GM18507 (cell line): ENCODE data around the gene CABLES1.
"Not testable (repeated sequence)": the region's sequence is repeated elsewhere in the genome, so short reads cannot be mapped to it uniquely, and the experiment has no call there.

ENCODE experiments used
- DNase-seq: peaks from one replicate; pipeline ENCODE4 v3.0.0; 2011; ENCODE audit warnings: low read depth; ENCODE audit not compliant: insufficient read length; ENCODE audit errors: extremely low spot score
- FAIRE-seq: peaks from 2 replicates; lab custom pipeline; 2011; peaks lifted over from hg19 to GRCh38; lab: Jason Lieb, UNC

CABLES1 gene

GRCh38 chr18:23137788-23138216 is 2.5 kb downstream of the CABLES1 start:
- no peak for DNase-seq

GRCh38 chr18:23138471-23138870 is 3.2 kb downstream of the CABLES1 start:
- DNase-seq = no peak

More at GRCh38 chr18:23137788-23138216, 2.5 kb downstream of the CABLES1 start:
- no peak for FAIRE-seq

GRCh38 chr18:23141104-23141999 is 6.1 kb downstream of the CABLES1 start:
- FAIRE-seq = no peak
- DNase-seq = no peak

More at GRCh38 chr18:23138471-23138870, 3.2 kb downstream of the CABLES1 start:
- no peak for FAIRE-seq

- DNase-seq (no peak), FAIRE-seq (no peak)
Observed at GRCh38 chr18:23142251-23142929, 7.1 kb downstream of the CABLES1 start.

- DNase-seq = no peak
- peak; percentile 42 for FAIRE-seq
Observed at GRCh38 chr18:23143016-23143814, 7.9 kb downstream of the CABLES1 start.

- DNase-seq (no peak), FAIRE-seq (no peak)
Observed at GRCh38 chr18:23143815-23144261, 8.6 kb downstream of the CABLES1 start.

GRCh38 chr18:23144640-23145039 is 9.4 kb downstream of the CABLES1 start:
- DNase-seq = no peak
- no peak for FAIRE-seq

GRCh38 chr18:23145621-23146020 is 10.3 kb downstream of the CABLES1 start:
- FAIRE-seq (no peak), DNase-seq (no peak)

- DNase-seq = no peak
- no peak for FAIRE-seq
Observed at GRCh38 chr18:23146861-23147469, 11.7 kb downstream of the CABLES1 start.

- FAIRE-seq = no peak
- DNase-seq = no peak
Observed at GRCh38 chr18:23148382-23148781, 13.1 kb downstream of the CABLES1 start.

GRCh38 chr18:23149570-23149969 is 14.3 kb downstream of the CABLES1 start:
- no peak for FAIRE-seq

GRCh38 chr18:23151414-23152099 is 16.3 kb downstream of the CABLES1 start:
- no peak for FAIRE-seq
- no peak for DNase-seq

More at GRCh38 chr18:23149570-23149969, 14.3 kb downstream of the CABLES1 start:
- no peak for DNase-seq

- FAIRE-seq = no peak
Observed at GRCh38 chr18:23154030-23154429, 18.7 kb downstream of the CABLES1 start.

GRCh38 chr18:23154823-23155500 is 19.7 kb downstream of the CABLES1 start:
- no peak for DNase-seq
- no peak for FAIRE-seq

More at GRCh38 chr18:23154030-23154429, 18.7 kb downstream of the CABLES1 start:
- no peak for DNase-seq

GRCh38 chr18:23155537-23155936 is 20.3 kb downstream of the CABLES1 start:
- FAIRE-seq = no peak
- no peak for DNase-seq

GRCh38 chr18:23156134-23156533 is 20.8 kb downstream of the CABLES1 start:
- DNase-seq (no peak), FAIRE-seq (no peak)

- no peak for DNase-seq
- FAIRE-seq = no peak
Observed at GRCh38 chr18:23158058-23158457, 22.8 kb downstream of the CABLES1 start.

- FAIRE-seq, DNase-seq: not testable (repeated sequence)
Observed at GRCh38 chr18:23158884-23159283, 23.6 kb downstream of the CABLES1 start.
